Hepatocyte (in vitro differentiated cells): ENCODE results near the gene SNAI3. TPM values are rescaled to one million over a fixed set of nuclear protein-coding genes. Genes with fewer than 3 reads are reported as not detected.
A peak's percentile ranks its signal among the peaks of the same experiment; 100 is the strongest.

Experiments
- DNase-seq: peaks from one replicate; pipeline ENCODE4 v3.0.0-alpha.2; 2016; ENCODE audit warnings: low spot score
- H2AFZ ChIP-seq: fragments of 200-600 bp; sonication (generic); 2 replicates; pipeline ENCODE4 v1.6.0; 2016; ENCODE audit warnings: antibody characterized with exemption, mild to moderate bottlenecking
- H3K27ac ChIP-seq: fragments of 200-600 bp; sonication (generic); 2 replicates; pipeline ENCODE4 v1.5.1; 2016; ENCODE audit warnings: mild to moderate bottlenecking
- H3K27me3 ChIP-seq: fragments of 200-600 bp; sonication (generic); 2 replicates; pipeline ENCODE4 v1.6.1; 2016
- H3K36me3 ChIP-seq: fragments of 200-600 bp; sonication (generic); replicated peaks from 2 replicates; pipeline ENCODE4 v1.5.1; 2016; ENCODE audit warnings: low read depth; ENCODE audit not compliant: insufficient read depth
- H3K4me1 ChIP-seq: fragments of 200-600 bp; sonication (generic); 2 replicates; pipeline ENCODE4 v1.5.1; 2016; ENCODE audit warnings: mild to moderate bottlenecking, moderate library complexity; ENCODE audit not compliant: insufficient read depth
- H3K4me2 ChIP-seq: fragments of 200-600 bp; sonication (generic); 2 replicates; pipeline ENCODE4 v1.6.0; 2016
- H3K4me3 ChIP-seq: fragments of 200-600 bp; sonication (generic); 2 replicates; pipeline ENCODE4 v1.5.1; 2016; ENCODE audit warnings: mild to moderate bottlenecking
- H3K79me2 ChIP-seq: fragments of 200-600 bp; sonication (generic); 2 replicates; pipeline ENCODE4 v1.6.0; 2017; ENCODE audit warnings: mild to moderate bottlenecking
- H3K9me2 ChIP-seq: fragments of 200-600 bp; sonication (generic); replicated peaks from 2 replicates; pipeline ENCODE4 v1.6.0; 2017; ENCODE audit warnings: mild to moderate bottlenecking; ENCODE audit not compliant: insufficient read depth
- H3K9me3 ChIP-seq: fragments of 200-600 bp; sonication (generic); 2 replicates; pipeline ENCODE4 v1.5.1; 2016; ENCODE audit warnings: low read depth, mild to moderate bottlenecking
- H4K20me1 ChIP-seq: fragments of 200-600 bp; sonication (generic); 2 replicates; pipeline ENCODE4 v1.6.0; 2016; ENCODE audit warnings: mild to moderate bottlenecking; ENCODE audit not compliant: insufficient read depth, poor library complexity, severe bottlenecking
- CTCF ChIP-seq: fragments of 200-600 bp; sonication (generic); IDR thresholded peaks from 2 replicates; pipeline ENCODE4 v1.5.1; 2016; ENCODE audit warnings: antibody characterized with exemption, mild to moderate bottlenecking; ENCODE audit not compliant: poor library complexity
- EZH2 ChIP-seq: fragments of 200-600 bp; sonication (generic); IDR thresholded peaks from 2 replicates; pipeline ENCODE4 v1.6.1; 2016; ENCODE audit warnings: antibody characterized with exemption, mild to moderate bottlenecking, borderline replicate concordance
- EZH2phosphoT487 ChIP-seq: fragments of 200-600 bp; sonication (generic); IDR thresholded peaks from one replicate; pipeline ENCODE4 v1.6.1; 2018; ENCODE audit warnings: antibody characterized with exemption, mild to moderate bottlenecking, low read depth, moderate library complexity; ENCODE audit not compliant: unreplicated experiment, severe bottlenecking
- WGBS: methylation state at CpG from one replicate; pipeline ENCODE4 v1.1.6; 2016; ENCODE audit warnings: low lambda C conversion rate; ENCODE audit errors: missing lambda C conversion rate; 5-methylcytosine and 5-hydroxymethylcytosine counted together
- polyA plus RNA-seq: library from polyadenylated mRNA; unstranded; fragments of >200 nt; fragmentation: Nextera tagmentation; extraction: Ambion mirVana; gene quantifications from 2 replicates; pipeline ENCODE4 v1.2.1, GENCODE V29; 2016
- total RNA-seq: library from RNA; depleted of rRNA; stranded (reverse); fragments of >200 nt; gene quantifications from 2 replicates; pipeline ENCODE4 v1.2.3, GENCODE V29; 2014

The SNAI3 gene
- total and polyA plus RNA-seq, 2 experiments from 2014 or later = 1.7 to 5.0 TPM

GRCh38 chr16:88697831-88698615 is 11.7 kb upstream of the SNAI3 start:
- no peaks in the 10 kb centered on the region for H3K9me3 ChIP-seq
- no peak overlapping the region for H3K4me2 ChIP-seq
- H3K9me2 ChIP-seq = no peaks in the 10 kb centered on the region
- no peaks in the 10 kb centered on the region for H3K27me3 ChIP-seq
- H2AFZ ChIP-seq = no peak overlapping the region
- H3K4me3 ChIP-seq = no peak overlapping the region
- H3K36me3 ChIP-seq = no peaks in the 10 kb centered on the region
- H4K20me1 ChIP-seq = no peaks in the 10 kb centered on the region
- no peaks in the 10 kb centered on the region for H3K4me1 ChIP-seq
- no peak for TF ChIP-seq EZH2phosphoT487
- no peak for TF ChIP-seq EZH2
- peak; percentile 30 for TF ChIP-seq CTCF
- no peak for DNase-seq
- 88% methylated on average over 36 of the region's 37 CpGs for WGBS
- no peaks in the 10 kb centered on the region for H3K79me2 ChIP-seq
- H3K27ac ChIP-seq = no peak overlapping the region

GRCh38 chr16:88697116-88697830 is 11.0 kb upstream of the SNAI3 start:
- Histone ChIP-seq H3K36me3 (no peaks in the 10 kb centered on the region), H3K4me3 (no peak overlapping the region), H4K20me1 (no peaks in the 10 kb centered on the region), H3K4me2 (no peak overlapping the region), H3K9me2 (no peaks in the 10 kb centered on the region), H3K9me3 (no peaks in the 10 kb centered on the region), H3K4me1 (no peaks in the 10 kb centered on the region), H3K27ac (no peak overlapping the region), H3K27me3 (no peaks in the 10 kb centered on the region), H2AFZ (no peak overlapping the region), H3K79me2 (no peaks in the 10 kb centered on the region)
- 92% methylated on average over 45 of the region's 47 CpGs for WGBS
- DNase-seq = no peak
- no peak for TF ChIP-seq CTCF
- TF ChIP-seq EZH2phosphoT487 = no peak
- TF ChIP-seq EZH2 = no peak

GRCh38 chr16:88696441-88696840 is 10.1 kb upstream of the SNAI3 start:
- Histone ChIP-seq H3K9me2 (no peaks in the 10 kb centered on the region), H3K79me2 (no peaks in the 10 kb centered on the region), H3K4me3 (no peak overlapping the region), H3K36me3 (no peaks in the 10 kb centered on the region), H4K20me1 (no peaks in the 10 kb centered on the region), H3K4me2 (no peak overlapping the region), H3K27me3 (no peaks in the 10 kb centered on the region), H3K4me1 (no peaks in the 10 kb centered on the region), H3K27ac (no peak overlapping the region), H3K9me3 (no peaks in the 10 kb centered on the region), H2AFZ (no peak overlapping the region)
- DNase-seq = no peak
- 95% methylated on average over 14 of the region's 14 CpGs for WGBS
- TF ChIP-seq EZH2phosphoT487 = no peak
- no peak for TF ChIP-seq CTCF
- TF ChIP-seq EZH2 = no peak
